Naive thymus-derived CD4-positive, alpha-beta T cell (primary cell): ENCODE measurements around the gene SLPI. TPM values are rescaled to one million over a fixed set of nuclear protein-coding genes. Genes with fewer than 3 reads are reported as not detected.

Experiments used
- ATAC-seq: fragments of 150-1000 bp; cut with Tn5 transposase; 2 replicates; pipeline ENCODE4 v1.10.0; 2021; ENCODE audit warnings: mild to moderate bottlenecking, moderate library complexity
- CTCF ChIA-PET: fragments of 350-600 bp; sonication (Branson Sonifier 250); formaldehyde crosslinking; loops from one replicate; lab custom pipeline; 2021; ENCODE audit warnings: antibody characterized with exemption; lab: Charles Lee
- POLR2A ChIA-PET: fragments of 350-600 bp; sonication (Branson Sonifier 250); formaldehyde crosslinking; loops from one replicate; lab custom pipeline; 2021; ENCODE audit warnings: antibody characterized with exemption, inconsistent platforms; lab: Charles Lee
- DNase-seq, 9 donors: peaks; one replicate each; pipeline versions ENCODE4 v3.0.0 to v3.0.0-alpha.2; 2020 to 2022; ENCODE audit warnings: mixed read lengths in 1 of 9
- H3K27ac ChIP-seq: one replicate; pipeline ENCODE4 v1.7.0; 2013; ENCODE audit warnings: mild to moderate bottlenecking, low read depth, low read length, moderate library complexity
- H3K27me3 ChIP-seq, 2 donors: one replicate each; pipeline ENCODE4 v1.7.0; 2013; ENCODE audit warnings: low read length in 2 of 2, mild to moderate bottlenecking in 2 of 2, moderate library complexity in 2 of 2; ENCODE audit not compliant: control insufficient read depth in 2 of 2, insufficient read depth in 2 of 2
- H3K36me3 ChIP-seq, 3 experiments: 1 replicate in 2 of 3; 2 replicates in 1 of 3; pipeline ENCODE4 v1.7.0; 2013; ENCODE audit warnings: low read length in 3 of 3, mild to moderate bottlenecking in 3 of 3, moderate library complexity in 1 of 3; ENCODE audit not compliant: insufficient read depth in 3 of 3, control insufficient read depth in 2 of 3
- H3K4me1 ChIP-seq, 2 donors: one replicate each; pipeline ENCODE4 v1.7.0; 2013; ENCODE audit warnings: low read length in 2 of 2, mild to moderate bottlenecking in 2 of 2, moderate library complexity in 1 of 2; ENCODE audit not compliant: control insufficient read depth in 2 of 2, insufficient read depth in 2 of 2
- H3K4me3 ChIP-seq: 2 replicates; pipeline ENCODE4 v1.7.0; 2013; ENCODE audit warnings: mild to moderate bottlenecking, low read length
- H3K9me3 ChIP-seq, 3 experiments: 1 replicate in 2 of 3; 2 replicates in 1 of 3; pipeline ENCODE4 v1.7.0; 2013; ENCODE audit warnings: low read length in 3 of 3; ENCODE audit not compliant: control insufficient read depth in 2 of 3
- H3K27ac Mint-ChIP-seq, 9 donors: one replicate each; pipeline ENCODE4 v1.8.0; 2020 to 2022; ENCODE audit warnings: mixed read lengths in 9 of 9, mild to moderate bottlenecking in 8 of 9, moderate library complexity in 5 of 9, inconsistent platforms in 2 of 9
- H3K27me3 Mint-ChIP-seq, 5 donors: one replicate each; pipeline ENCODE4 v1.8.0; 2021 to 2022; ENCODE audit warnings: mixed read lengths in 5 of 5, mild to moderate bottlenecking in 1 of 5
- H3K36me3 Mint-ChIP-seq, 5 donors: one replicate each; pipeline ENCODE4 v1.8.0; 2020 to 2022; ENCODE audit warnings: mixed read lengths in 5 of 5, mild to moderate bottlenecking in 3 of 5, inconsistent platforms in 1 of 5
- H3K4me1 Mint-ChIP-seq, 7 donors: one replicate each; pipeline ENCODE4 v1.8.0; 2020 to 2022; ENCODE audit warnings: mixed read lengths in 7 of 7, mild to moderate bottlenecking in 3 of 7, inconsistent platforms in 1 of 7
- H3K4me3 Mint-ChIP-seq, 10 donors: one replicate each; pipeline ENCODE4 v1.8.0; 2020 to 2022; ENCODE audit warnings: mild to moderate bottlenecking in 10 of 10, mixed read lengths in 10 of 10, moderate library complexity in 6 of 10, inconsistent platforms in 2 of 10
- H3K9me3 Mint-ChIP-seq, 11 donors: one replicate each; pipeline ENCODE4 v1.8.0; 2020 to 2022; ENCODE audit warnings: mixed read lengths in 11 of 11, mild to moderate bottlenecking in 4 of 11, inconsistent platforms in 1 of 11, moderate library complexity in 1 of 11
- intact Hi-C, 2 donors: fragments of 100-400 bp; cut with micrococcal nuclease; formaldehyde crosslinking; loops; one replicate each; pipeline ENCODE4 v1.15.1; 2023
- polyA plus RNA-seq, 2 donors: library from polyadenylated mRNA; unstranded; fragments of 300-500 nt; fragmentation: Illumina TruSeq; gene quantifications; one replicate each; pipeline ENCODE4 v1.2.3, GENCODE V29; 2021
- total RNA-seq, 6 experiments: library from RNA in 5 of 6; stranded (reverse) in 5 of 6; gene quantifications; 1 replicate in 5 of 6; 2 replicates in 1 of 6; pipeline ENCODE4 v1.2.3 and lab custom pipeline; 2021 to 2026

Gene SLPI, protein sequence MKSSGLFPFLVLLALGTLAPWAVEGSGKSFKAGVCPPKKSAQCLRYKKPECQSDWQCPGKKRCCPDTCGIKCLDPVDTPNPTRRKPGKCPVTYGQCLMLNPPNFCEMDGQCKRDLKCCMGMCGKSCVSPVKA
- total RNA-seq (under 1 TPM in 1 of 5 experiments, not detected in 4; 0.96 TPM), polyA plus RNA-seq (not detected), total RNA-seq (lab: John Stamatoyannopoulos, UW) (not detected)

DNA sequence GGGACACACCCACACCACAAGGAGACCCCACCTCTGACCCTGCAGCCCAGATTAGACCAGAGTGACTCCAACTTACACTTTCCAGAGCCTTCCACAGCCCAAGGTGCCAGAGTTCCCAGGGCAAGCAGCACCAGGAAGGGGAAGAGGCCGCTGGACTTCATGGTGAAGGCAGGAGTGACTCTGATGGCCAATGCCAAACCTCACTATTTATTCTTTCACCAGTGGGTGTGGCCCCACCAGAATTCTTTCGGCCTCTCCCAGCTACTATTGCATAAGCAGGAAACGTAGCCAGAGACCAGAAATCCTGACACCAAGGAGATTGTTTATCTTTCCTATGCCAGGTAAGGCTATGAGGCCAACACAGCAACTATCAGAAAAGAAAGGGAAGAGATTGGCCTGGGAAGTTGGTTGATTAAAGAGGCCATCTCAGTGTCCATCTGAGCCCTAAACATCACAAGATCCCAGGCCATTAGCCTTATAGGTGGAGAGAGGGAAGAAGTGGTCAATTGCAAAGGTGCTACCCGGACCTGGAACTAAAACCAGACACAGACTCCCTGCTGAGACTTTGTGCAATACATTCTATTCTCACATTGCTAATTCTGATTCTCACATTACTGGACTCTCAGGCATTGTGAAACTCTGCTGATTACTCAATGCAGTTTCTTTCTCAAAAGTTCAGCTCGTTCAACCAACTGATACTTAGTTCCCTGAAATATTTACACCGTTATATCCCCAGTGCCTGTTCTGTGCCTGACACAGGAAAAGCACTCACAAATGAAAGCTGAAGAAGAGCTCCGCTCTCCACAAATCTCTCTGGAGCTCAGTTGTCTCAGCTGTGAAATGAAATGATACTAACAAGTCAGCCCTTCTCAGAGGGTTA lies at the start of gene SLPI:
TSS of gene SLPI (minus strand) at position 182 of the 880 bp plus-strand sequence. CDS start at position 161, 21 bp downstream.
- H3K9me3 ChIP-seq = no peaks in the 10 kb centered on the region
- CTCF ChIA-PET = interaction anchor here (1.7 kb wide), 1 partner anchor 39 kb away, joined by 4 read pairs; no protein-coding TSS in a partner anchor
- Mint-ChIP-seq H3K36me3 (no peaks in the 10 kb centered on the region), H3K9me3 (no peaks in the 10 kb centered on the region), H3K27me3 (peaks cover 28 to 54% (median 33%) of the 10 kb centered on the region in 5 donors), H3K27ac (no peak within 1 kb of the TSS), H3K4me3 (no peak within 1 kb of the TSS), H3K4me1 (peaks cover 0 to 7% (median 0%) of the 10 kb centered on the region in 7 donors)
- DNase-seq (no peak), ATAC-seq (peak; percentile 37)
- H3K27me3 ChIP-seq = no peaks in the 10 kb centered on the region
- H3K4me1 ChIP-seq = no peaks in the 10 kb centered on the region
- POLR2A ChIA-PET = no interaction called here
- intact Hi-C loops = no loop called here
- H3K27ac ChIP-seq = no peak within 1 kb of the TSS
- no peak within 1 kb of the TSS for H3K4me3 ChIP-seq
- H3K36me3 ChIP-seq = no peaks in the 10 kb centered on the region

DNA sequence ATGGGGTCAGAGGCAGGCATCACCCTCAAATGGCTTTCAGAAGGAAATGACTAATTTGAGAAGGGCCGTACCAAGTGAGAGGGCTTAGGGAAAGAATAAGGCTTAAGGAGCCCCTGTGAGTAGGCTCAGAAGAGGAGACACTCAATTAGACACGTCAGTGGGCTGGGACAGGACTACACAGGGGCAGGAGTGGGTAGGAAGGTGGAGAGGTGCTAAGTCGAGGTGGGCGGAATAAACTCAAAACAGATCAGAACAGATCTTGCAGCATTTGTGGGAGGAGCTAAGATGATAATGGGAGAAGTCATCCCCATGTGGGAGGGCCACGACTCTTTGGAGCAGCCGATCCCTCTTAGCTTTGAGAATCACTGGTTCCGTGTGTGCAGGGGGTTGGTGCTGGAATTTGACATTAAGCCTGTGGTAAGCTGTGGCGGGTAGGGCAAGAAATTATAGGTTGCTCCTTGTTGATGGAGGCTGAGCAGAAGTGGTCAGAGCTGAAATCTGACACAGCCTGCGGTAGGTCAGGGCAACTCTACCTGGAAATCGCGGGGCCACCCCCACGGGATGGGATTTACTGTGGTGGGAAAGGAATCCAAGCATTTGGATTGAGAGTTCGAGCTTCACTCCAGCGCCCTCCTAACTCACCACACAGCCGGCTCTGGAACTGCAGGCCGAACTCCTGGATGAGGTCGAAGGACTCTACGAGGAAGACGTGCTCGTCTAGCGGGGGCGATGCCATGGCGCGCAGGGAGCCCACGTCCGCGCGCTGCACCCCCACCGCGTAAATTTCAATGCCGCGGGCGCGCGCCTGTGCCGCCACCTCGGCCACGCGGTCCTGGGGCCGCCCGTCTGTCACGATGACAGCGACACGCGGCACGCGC lies 49.5 kb upstream of the SLPI start:
- no peaks in the 10 kb centered on the region for H3K36me3 ChIP-seq
- ChIA-PET CTCF (interaction anchor here (1.1 to 1.3 kb wide), 3 partner anchors 10 to 16 kb away, joined by 4 to 6 read pairs (median 4); no protein-coding TSS in a partner anchor), POLR2A (no interaction called here)
- H3K4me1 ChIP-seq = no peaks in the 10 kb centered on the region
- Mint-ChIP-seq H3K4me3 (peak overlapping the region in 1 of 10 donors; percentile 5), H3K27me3 (peaks cover 17 to 54% (median 32%) of the 10 kb centered on the region in 5 donors), H3K27ac (peak overlapping the region in 2 of 9 donors; percentile 14 to 46), H3K4me1 (peaks cover 0 to 42% (median 0%) of the 10 kb centered on the region in 7 donors), H3K9me3 (no peaks in the 10 kb centered on the region), H3K36me3 (peaks cover 0 to 7% (median 0%) of the 10 kb centered on the region in 5 donors)
- H3K4me3 ChIP-seq = no peak overlapping the region
- no peaks in the 10 kb centered on the region for H3K9me3 ChIP-seq
- H3K27me3 ChIP-seq = no peaks in the 10 kb centered on the region
- ATAC-seq (no peak), DNase-seq (no peak)
- intact Hi-C loops = no loop called here
- no peak overlapping the region for H3K27ac ChIP-seq

DNA sequence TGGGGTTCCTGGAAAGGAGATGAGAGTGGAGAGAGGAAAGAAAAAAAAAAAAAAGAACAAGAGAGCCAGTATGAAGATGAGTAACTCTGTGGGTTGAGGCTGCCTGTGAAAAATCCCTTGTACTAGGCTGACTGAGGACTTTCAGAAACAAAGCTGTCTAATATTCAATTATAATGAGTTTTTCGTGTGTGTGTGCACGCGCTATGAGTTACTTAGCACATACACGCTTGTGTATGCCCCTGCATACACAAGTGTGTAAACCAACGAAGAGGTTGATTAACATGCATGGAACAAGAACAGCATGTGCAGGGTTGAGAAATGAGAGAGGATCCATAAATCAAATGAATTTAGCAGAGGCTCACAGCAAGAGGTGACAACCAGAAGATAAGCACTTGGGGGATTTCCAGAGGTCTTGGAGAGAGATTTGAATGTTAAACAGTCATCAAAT lies 47.5 kb upstream of the SLPI start:
- Mint-ChIP-seq H3K9me3 (no peaks in the 10 kb centered on the region), H3K36me3 (peaks cover 0 to 8% (median 0%) of the 10 kb centered on the region in 5 donors), H3K4me3 (peak overlapping the region in 1 of 10 donors; percentile 52), H3K27me3 (peaks cover 11 to 52% (median 26%) of the 10 kb centered on the region in 5 donors), H3K27ac (peak overlapping the region in 1 of 9 donors; percentile 85), H3K4me1 (peaks cover 0 to 35% (median 0%) of the 10 kb centered on the region in 7 donors)
- Histone ChIP-seq H3K36me3 (no peaks in the 10 kb centered on the region), H3K27me3 (no peaks in the 10 kb centered on the region), H3K9me3 (no peaks in the 10 kb centered on the region), H3K27ac (no peak overlapping the region), H3K4me3 (no peak overlapping the region), H3K4me1 (no peaks in the 10 kb centered on the region)
- intact Hi-C loops = no loop called here
- DNase-seq (no peak), ATAC-seq (no peak)
- POLR2A ChIA-PET = no interaction called here
- CTCF ChIA-PET = interaction anchor here (0.9 kb wide), 1 partner anchor 35 kb away, joined by 3 read pairs; no protein-coding TSS in a partner anchor

DNA sequence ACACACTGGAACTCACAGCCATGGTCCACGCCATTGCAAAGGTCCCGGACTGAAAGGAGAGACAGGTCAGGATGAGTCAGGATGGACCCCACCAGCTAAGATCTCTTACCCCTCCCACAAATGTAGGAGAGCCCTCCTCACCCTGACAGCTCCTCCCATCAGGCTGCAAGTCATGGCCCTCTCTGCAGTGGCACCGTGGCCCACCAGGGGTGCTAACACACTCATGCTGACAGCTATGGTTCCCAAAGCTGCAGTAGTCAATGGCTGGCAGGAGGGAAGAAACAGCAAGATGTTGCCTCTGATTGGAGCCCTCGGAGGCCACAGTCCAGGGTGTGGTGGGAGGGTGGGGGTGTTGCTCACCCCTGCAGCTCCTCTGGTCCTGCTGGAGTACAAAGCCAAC lies 46.6 kb upstream of the SLPI start:
- H3K9me3 Mint-ChIP-seq = no peaks in the 10 kb centered on the region
- H3K4me3 Mint-ChIP-seq = no peak overlapping the region
- H3K27me3 ChIP-seq = no peaks in the 10 kb centered on the region
- no peaks in the 10 kb centered on the region for H3K36me3 ChIP-seq
- no peak overlapping the region for H3K27ac ChIP-seq
- intact Hi-C loops = no loop called here
- no peak overlapping the region for H3K27ac Mint-ChIP-seq
- H3K4me3 ChIP-seq = no peak overlapping the region
- H3K4me1 ChIP-seq = no peaks in the 10 kb centered on the region
- no peaks in the 10 kb centered on the region for H3K9me3 ChIP-seq
- peaks cover 13 to 52% (median 32%) of the 10 kb centered on the region in 5 donors for H3K27me3 Mint-ChIP-seq
- ChIA-PET POLR2A (no interaction called here), CTCF (no interaction called here)
- peak; percentile 69 for ATAC-seq
- peaks cover 0 to 8% (median 0%) of the 10 kb centered on the region in 5 donors for H3K36me3 Mint-ChIP-seq
- peak in 1 of 9 donors; percentile 14 for DNase-seq
- peaks cover 0 to 38% (median 0%) of the 10 kb centered on the region in 7 donors for H3K4me1 Mint-ChIP-seq

DNA sequence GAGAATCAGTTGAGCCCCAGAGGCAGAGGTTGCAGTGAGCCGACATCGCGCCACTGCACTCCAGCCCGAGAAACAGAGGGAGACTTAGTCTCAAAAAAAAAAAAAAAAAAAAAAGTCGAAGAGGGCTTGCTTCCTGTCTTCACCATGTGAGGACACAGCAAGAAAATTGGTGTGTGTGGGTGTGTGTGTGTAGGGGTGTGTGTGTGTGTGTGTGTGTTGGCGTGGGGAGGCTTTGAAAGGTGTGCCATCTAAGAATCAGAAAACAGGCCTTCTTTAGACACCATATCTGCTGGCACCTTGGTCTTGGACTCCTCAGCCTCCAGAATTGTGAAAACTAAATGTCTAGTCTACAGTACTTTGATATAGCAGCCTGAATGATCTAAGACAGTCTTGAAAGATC lies 45.4 kb upstream of the SLPI start:
- Histone ChIP-seq H3K36me3 (no peaks in the 10 kb centered on the region), H3K27me3 (peaks cover 0 to under 1% of the 10 kb centered on the region in 2 donors), H3K4me3 (no peak overlapping the region), H3K9me3 (no peaks in the 10 kb centered on the region), H3K4me1 (no peaks in the 10 kb centered on the region), H3K27ac (no peak overlapping the region)
- intact Hi-C loops = no loop called here
- H3K27me3 Mint-ChIP-seq = peaks cover 8 to 43% (median 32%) of the 10 kb centered on the region in 5 donors
- H3K4me1 Mint-ChIP-seq = peaks cover 0 to 38% (median 0%) of the 10 kb centered on the region in 7 donors
- H3K27ac Mint-ChIP-seq = no peak overlapping the region
- ATAC-seq (no peak), DNase-seq (no peak)
- peaks cover 0 to 10% (median 0%) of the 10 kb centered on the region in 5 donors for H3K36me3 Mint-ChIP-seq
- ChIA-PET CTCF (no interaction called here), POLR2A (no interaction called here)
- no peaks in the 10 kb centered on the region for H3K9me3 Mint-ChIP-seq
- H3K4me3 Mint-ChIP-seq = no peak overlapping the region
